Activated T-cell treated with anti-CD3 and anti-CD28 coated beads, Interleukin-2, amount 50 U/mL, for 72 hours (primary cell): ENCODE data around the gene SLIT1. TPM values are rescaled to one million over a fixed set of nuclear protein-coding genes. Genes with fewer than 3 reads are reported as not detected.
"Not testable (repeated sequence)": the region's sequence is repeated elsewhere in the genome, so short reads cannot be mapped to it uniquely, and the experiment has no call there.

Experiments used
- ATAC-seq, 2 donors: fragments of 150-1000 bp; cut with Tn5 transposase; replicated peaks in 1 of 2; 2 replicates each; pipeline ENCODE4 v1.10.0; 2021; ENCODE audit warnings: moderate library complexity in 2 of 2, mild to moderate bottlenecking in 1 of 2
- DNase-seq, 2 donors: peaks; one replicate each; pipeline ENCODE4 v3.0.0; 2021 to 2022; ENCODE audit warnings: mixed read lengths in 1 of 2
- H3K27ac Mint-ChIP-seq: one replicate; pipeline ENCODE4 v1.8.0; 2022; ENCODE audit warnings: mild to moderate bottlenecking, moderate library complexity, mixed read lengths
- H3K27me3 Mint-ChIP-seq: one replicate; pipeline ENCODE4 v1.8.0; 2022; ENCODE audit warnings: low read depth, mixed read lengths
- H3K36me3 Mint-ChIP-seq, 2 donors: one replicate each; pipeline ENCODE4 v1.8.0; 2022; ENCODE audit warnings: mixed read lengths in 2 of 2, mild to moderate bottlenecking in 1 of 2; ENCODE audit not compliant: insufficient read depth in 2 of 2
- H3K4me1 Mint-ChIP-seq: one replicate; pipeline ENCODE4 v1.8.0; 2022; ENCODE audit warnings: low read depth, mixed read lengths
- H3K4me3 Mint-ChIP-seq, 2 donors: one replicate each; pipeline ENCODE4 v1.8.0; 2022; ENCODE audit warnings: mild to moderate bottlenecking in 2 of 2, mixed read lengths in 2 of 2, moderate library complexity in 2 of 2
- H3K9me3 Mint-ChIP-seq, 2 donors: one replicate each; pipeline ENCODE4 v1.8.0; 2022; ENCODE audit warnings: mixed read lengths in 2 of 2
- total RNA-seq, 2 donors: library from RNA; stranded (reverse); gene quantifications; one replicate each; pipeline ENCODE4 v1.2.3, GENCODE V29; 2022

Gene SLIT1
- total RNA-seq, 2 donors from 2014 or later, result 0.65 to 1.3 TPM

GRCh38 chr10:97087296-97087695 is 98.5 kb downstream of the SLIT1 start:
- Mint-ChIP-seq H3K27me3 (peaks cover 31% of the 10 kb centered on the region), H3K36me3 (no peaks in the 10 kb centered on the region), H3K4me1 (no peaks in the 10 kb centered on the region), H3K4me3 (no peak overlapping the region), H3K27ac (no peak overlapping the region), H3K9me3 (no peaks in the 10 kb centered on the region)
- ATAC-seq (no peak), DNase-seq (no peak)

DNA sequence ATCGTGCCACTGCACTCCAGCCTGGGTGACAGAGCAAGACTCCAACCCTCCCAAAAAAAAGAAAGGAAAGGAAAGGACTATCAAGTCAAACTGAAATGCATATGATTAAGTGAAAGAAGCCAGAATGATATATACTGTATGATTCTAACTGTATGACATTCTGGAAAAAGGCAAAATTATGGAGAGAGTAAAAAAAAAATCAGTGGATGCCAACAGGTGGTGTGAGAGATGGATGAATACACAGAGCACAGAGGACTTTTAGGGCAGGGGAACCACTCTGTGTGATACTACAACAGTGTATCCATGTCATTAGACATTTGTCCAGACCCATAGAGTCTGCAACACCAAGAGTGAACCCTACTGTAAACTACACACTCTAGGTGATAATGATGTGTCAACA is 99.2 kb downstream of the SLIT1 start:
- Mint-ChIP-seq H3K9me3 (no peaks in the 10 kb centered on the region), H3K4me3 (no peak overlapping the region), H3K27me3 (peaks cover 31% of the 10 kb centered on the region), H3K36me3 (no peaks in the 10 kb centered on the region), H3K4me1 (no peaks in the 10 kb centered on the region), H3K27ac (no peak overlapping the region)
- no peak for DNase-seq
- ATAC-seq, result no peak

DNA sequence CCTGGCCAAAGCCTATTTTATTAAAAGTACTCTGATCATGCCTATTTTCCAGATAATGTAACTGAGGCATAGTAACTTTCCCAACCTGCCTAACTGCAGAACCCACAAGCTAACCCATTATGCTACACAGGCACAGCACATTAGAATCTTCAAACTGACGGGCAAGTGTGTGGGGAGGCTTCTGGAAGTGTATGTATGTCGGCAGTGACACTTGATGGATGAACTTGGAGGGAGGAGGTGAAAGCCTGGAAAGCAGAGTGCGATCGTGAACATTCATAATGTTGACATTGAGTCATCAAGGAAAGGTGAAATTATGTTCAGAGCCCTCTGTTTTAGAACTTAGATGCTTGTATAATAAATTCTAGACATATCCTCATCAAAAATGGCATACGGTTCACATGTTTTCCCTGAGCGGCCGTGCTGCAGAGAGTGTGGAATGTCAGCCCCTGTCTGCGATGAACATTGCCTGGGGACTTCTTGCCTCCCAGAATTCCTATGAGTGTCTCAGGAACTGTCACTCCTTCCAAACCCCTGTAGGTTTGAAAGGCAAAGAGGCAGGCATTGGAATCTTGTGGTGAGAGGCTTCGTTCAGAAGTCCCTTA is 102.4 kb downstream of the SLIT1 start:
- Mint-ChIP-seq H3K4me1 (no peaks in the 10 kb centered on the region), H3K9me3 (no peaks in the 10 kb centered on the region), H3K27me3 (peaks cover 12% of the 10 kb centered on the region), H3K4me3 (no peak overlapping the region), H3K36me3 (no peaks in the 10 kb centered on the region), H3K27ac (no peak overlapping the region)
- DNase-seq, result no peak
- no peak for ATAC-seq

GRCh38 chr10:97082575-97082974 is 103.2 kb downstream of the SLIT1 start:
- not testable (repeated sequence) for H3K27me3 Mint-ChIP-seq, H3K27ac Mint-ChIP-seq, H3K9me3 Mint-ChIP-seq, H3K36me3 Mint-ChIP-seq, ATAC-seq, H3K4me1 Mint-ChIP-seq, H3K4me3 Mint-ChIP-seq, DNase-seq

GRCh38 chr10:97081621-97082235 is 104.0 kb downstream of the SLIT1 start:
- Mint-ChIP-seq H3K4me3 (no peak overlapping the region), H3K27ac (no peak overlapping the region), H3K9me3 (no peaks in the 10 kb centered on the region), H3K27me3 (peaks cover 8% of the 10 kb centered on the region), H3K36me3 (no peaks in the 10 kb centered on the region), H3K4me1 (no peaks in the 10 kb centered on the region)
- DNase-seq (peak; percentile 65 to 75), ATAC-seq (peak; percentile 55 to 60)

- DNase-seq (no peak), ATAC-seq (no peak)
- Mint-ChIP-seq H3K36me3 (no peaks in the 10 kb centered on the region), H3K4me3 (no peak overlapping the region), H3K27ac (no peak overlapping the region), H3K27me3 (peaks cover 8% of the 10 kb centered on the region), H3K4me1 (no peaks in the 10 kb centered on the region), H3K9me3 (no peaks in the 10 kb centered on the region)
Measured at GRCh38 chr10:97080051-97080776, 105.5 kb downstream of the SLIT1 start.

GRCh38 chr10:97079448-97079847 is 106.3 kb downstream of the SLIT1 start:
- Mint-ChIP-seq H3K4me1 (no peaks in the 10 kb centered on the region), H3K27ac (no peak overlapping the region), H3K4me3 (no peak overlapping the region), H3K9me3 (no peaks in the 10 kb centered on the region), H3K27me3 (peaks cover 8% of the 10 kb centered on the region), H3K36me3 (no peaks in the 10 kb centered on the region)
- no peak for DNase-seq
- no peak for ATAC-seq

GRCh38 chr10:97078938-97079445 is 106.8 kb downstream of the SLIT1 start:
- Mint-ChIP-seq H3K27me3 (peaks cover 12% of the 10 kb centered on the region), H3K9me3 (no peaks in the 10 kb centered on the region), H3K36me3 (no peaks in the 10 kb centered on the region), H3K4me3 (no peak overlapping the region), H3K4me1 (no peaks in the 10 kb centered on the region), H3K27ac (no peak overlapping the region)
- DNase-seq, result no peak
- ATAC-seq, result no peak

DNA sequence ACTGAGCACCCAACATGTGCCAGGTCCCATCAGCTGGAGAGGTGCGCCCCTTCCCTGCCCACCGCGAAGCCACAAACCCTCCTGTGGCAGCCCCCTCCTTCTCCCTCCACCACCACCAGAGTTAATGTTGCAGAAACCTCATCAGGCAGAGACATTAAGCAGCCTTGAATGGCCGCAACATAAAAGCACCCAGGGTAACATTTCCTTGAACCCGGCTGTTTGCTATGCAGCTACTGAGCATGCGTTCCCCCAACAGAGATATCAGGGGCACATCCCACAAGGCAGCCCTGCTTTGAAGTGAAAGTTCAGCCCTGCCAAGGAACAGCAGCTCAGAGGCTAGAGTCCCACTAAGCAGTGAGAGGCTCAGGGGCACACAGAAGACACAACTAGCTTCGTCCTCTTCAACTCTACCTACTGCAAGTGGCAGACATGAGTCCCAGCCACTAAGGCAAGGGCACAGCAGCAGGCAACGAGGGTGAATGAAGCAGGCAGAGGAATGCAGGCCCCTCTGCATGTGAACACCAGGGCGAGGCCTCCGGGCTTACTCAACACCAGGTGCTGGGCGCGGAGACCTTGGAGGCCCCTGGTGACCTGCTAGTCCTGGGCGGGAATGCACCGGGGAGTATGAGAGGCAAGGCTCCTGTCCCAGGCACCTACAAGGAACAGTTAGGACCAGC is 107.4 kb downstream of the SLIT1 start:
- Mint-ChIP-seq H3K27ac (no peak overlapping the region), H3K4me3 (no peak overlapping the region), H3K27me3 (peaks cover 18% of the 10 kb centered on the region), H3K4me1 (no peaks in the 10 kb centered on the region), H3K9me3 (no peaks in the 10 kb centered on the region), H3K36me3 (no peaks in the 10 kb centered on the region)
- DNase-seq (no peak), ATAC-seq (no peak)

DNA sequence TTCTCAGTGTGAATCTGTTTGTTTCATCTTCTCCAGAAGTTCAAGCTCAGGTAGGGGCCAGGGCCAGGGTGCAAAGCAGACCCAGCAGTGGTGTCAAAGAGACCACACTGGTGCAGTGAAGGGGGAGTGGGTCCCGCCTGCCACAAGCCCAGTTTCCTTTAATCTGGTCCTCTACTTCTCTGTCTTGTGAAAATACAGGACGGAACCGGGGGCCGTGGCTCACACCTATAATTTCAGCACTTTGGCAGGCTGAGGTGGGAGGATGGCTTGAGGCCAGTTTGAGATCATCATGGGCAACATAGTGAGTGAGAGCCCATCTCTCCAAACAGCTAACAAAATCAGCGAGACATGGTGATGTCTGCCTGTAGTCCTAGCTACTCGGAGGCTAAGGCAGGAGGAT is 109.0 kb downstream of the SLIT1 start:
- Mint-ChIP-seq H3K9me3 (no peaks in the 10 kb centered on the region), H3K27me3 (peaks cover 24% of the 10 kb centered on the region), H3K4me1 (no peaks in the 10 kb centered on the region), H3K27ac (no peak overlapping the region), H3K4me3 (no peak overlapping the region), H3K36me3 (no peaks in the 10 kb centered on the region)
- ATAC-seq (no peak), DNase-seq (no peak)

- no peaks in the 10 kb centered on the region for H3K36me3 Mint-ChIP-seq
- DNase-seq (no peak), ATAC-seq (no peak)
- H3K4me3 Mint-ChIP-seq, result no peak overlapping the region
- H3K9me3 Mint-ChIP-seq, result no peaks in the 10 kb centered on the region
- H3K27ac Mint-ChIP-seq, result no peak overlapping the region
- no peaks in the 10 kb centered on the region for H3K4me1 Mint-ChIP-seq
- H3K27me3 Mint-ChIP-seq, result peaks cover 31% of the 10 kb centered on the region
Measured at GRCh38 chr10:97075961-97076525, 109.7 kb downstream of the SLIT1 start.

DNA sequence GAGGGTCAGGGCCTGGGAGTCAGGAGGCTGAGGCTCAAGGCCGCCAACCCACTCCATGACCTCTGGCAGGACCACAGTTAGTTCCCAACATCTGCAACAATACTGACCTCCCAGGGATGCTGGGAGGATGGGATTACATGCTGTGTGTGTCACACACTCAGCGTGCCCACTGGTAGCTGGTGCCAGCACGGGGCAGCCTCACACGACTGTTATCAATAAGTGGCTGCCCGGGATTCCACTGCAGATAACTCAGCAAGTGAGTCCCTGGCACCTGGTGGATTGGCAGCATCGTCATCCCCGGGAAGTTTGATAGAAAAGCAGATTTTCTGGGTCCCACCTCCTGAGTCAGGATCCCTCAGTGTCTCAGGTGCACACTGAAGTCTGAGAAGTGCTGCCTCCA is 110.3 kb downstream of the SLIT1 start:
- no peak overlapping the region for H3K27ac Mint-ChIP-seq
- peaks cover 35% of the 10 kb centered on the region for H3K27me3 Mint-ChIP-seq
- no peaks in the 10 kb centered on the region for H3K4me1 Mint-ChIP-seq
- H3K4me3 Mint-ChIP-seq, result no peak overlapping the region
- no peaks in the 10 kb centered on the region for H3K36me3 Mint-ChIP-seq
- H3K9me3 Mint-ChIP-seq, result no peaks in the 10 kb centered on the region
- ATAC-seq (no peak), DNase-seq (no peak)
